K562 (cell line): ENCODE data around the gene LHPP. TPM values are rescaled to one million over a fixed set of nuclear protein-coding genes. Genes with fewer than 3 reads are reported as not detected.
A peak's percentile ranks its signal among the peaks of the same experiment; 100 is the strongest.

Source experiments
- ATAC-seq: fragments of 200-7000 bp; cut with Tn5 transposase; 3 replicates; pipeline ENCODE4 v1.9.1; 2020; ENCODE audit warnings: moderate library complexity
- BruUV-seq: library from RNA; stranded (reverse); fragments of 400-500 nt; replicated peaks from 2 replicates; lab custom pipeline; 2021; lab: Mats Ljungman, UMichigan
- CTCF ChIA-PET: fragments of 300-600 bp; formaldehyde crosslinking; extraction: SDS; loops from one replicate; lab custom pipeline; 2021; ENCODE audit warnings: low intra/inter-chr PET ratio; lab: Yijun Ruan, JAX
- POLR2A ChIA-PET: fragments of 300-600, 350-650 bp; sonication (Branson Sonifier 250); formaldehyde crosslinking; extraction: SDS; loops from one replicate; lab custom pipeline; 2021; ENCODE audit warnings: antibody characterized with exemption, inconsistent platforms; lab: Yijun Ruan, JAX
- DNase-seq, 4 experiments: peaks; one replicate each; pipeline versions ENCODE4 v3.0.0 to v3.0.0-alpha.2; 2011 to 2018; ENCODE audit warnings: low spot score in 3 of 4, mixed read lengths in 3 of 4; ENCODE audit errors: extremely low read depth in 1 of 4
- FAIRE-seq: peaks from 2 replicates; lab custom pipeline; 2011; peaks lifted over from hg19 to GRCh38; lab: Jason Lieb, UNC
- H2AFZ ChIP-seq: 2 replicates; pipeline ENCODE4 v1.6.0; 2011; ENCODE audit warnings: low read depth, low read length, control low read depth, inconsistent platforms
- H3K27ac ChIP-seq: fragments of 200-600 bp; 3 replicates; pipeline ENCODE4 v1.8.0; 2011; ENCODE audit warnings: low read depth, mild to moderate bottlenecking, control low read depth, inconsistent platforms, low read length, moderate library complexity, mixed read lengths; ENCODE audit errors: extremely low read depth
- H3K27me3 ChIP-seq, 2 experiments: fragments of 300-600 bp in 1 of 2; 2 replicates in 1 of 2; 3 replicates in 1 of 2; pipeline versions ENCODE4 v1.6.0 to v1.8.0; 2011; ENCODE audit warnings: inconsistent platforms in 2 of 2, low read length in 2 of 2, mild to moderate bottlenecking in 1 of 2, mixed read lengths in 1 of 2, moderate library complexity in 1 of 2; ENCODE audit not compliant: control insufficient read depth in 2 of 2, insufficient read depth in 2 of 2
- H3K36me3 ChIP-seq: fragments of 300-600 bp; 3 replicates; pipeline ENCODE4 v1.8.0; 2011; ENCODE audit warnings: mild to moderate bottlenecking, low read length, inconsistent platforms; ENCODE audit not compliant: control insufficient read depth, insufficient read depth
- H3K4me1 ChIP-seq, 2 experiments: fragments of 200-600 bp in 1 of 2; replicated peaks in 1 of 2; 2 replicates in 1 of 2; 3 replicates in 1 of 2; pipeline versions ENCODE4 v1.5.1 to v1.8.0; 2011; ENCODE audit warnings: inconsistent platforms in 2 of 2, low read length in 2 of 2, mild to moderate bottlenecking in 1 of 2, mixed read lengths in 1 of 2, moderate library complexity in 1 of 2; ENCODE audit not compliant: control insufficient read depth in 2 of 2, insufficient read depth in 2 of 2
- H3K4me2 ChIP-seq: 2 replicates; pipeline ENCODE4 v1.6.1; 2011; ENCODE audit warnings: low read length, control low read depth, inconsistent platforms, mixed read lengths; ENCODE audit not compliant: insufficient read depth
- H3K4me3 ChIP-seq: fragments of 200-600 bp; sonication (generic), shearing (Covaris generic); 2 replicates; pipeline ENCODE4 v1.5.1; 2016; ENCODE audit warnings: control low read depth, inconsistent platforms
- H3K79me2 ChIP-seq: fragments of 200-600 bp; 3 replicates; pipeline ENCODE4 v1.8.0; 2011; ENCODE audit warnings: low read length, inconsistent platforms; ENCODE audit not compliant: control insufficient read depth, insufficient read depth
- H3K9ac ChIP-seq, 2 experiments: 2 replicates each; pipeline versions ENCODE4 v1.6.0 to v1.6.1; 2011; ENCODE audit warnings: low read depth in 2 of 2, low read length in 2 of 2, control low read depth in 1 of 2, inconsistent platforms in 1 of 2, mild to moderate bottlenecking in 1 of 2, mixed read lengths in 1 of 2; ENCODE audit not compliant: insufficient read depth in 1 of 2
- H3K9me1 ChIP-seq: one replicate; pipeline ENCODE4 v1.6.0; 2011; ENCODE audit warnings: inconsistent platforms, mild to moderate bottlenecking, low read length, moderate library complexity; ENCODE audit not compliant: control insufficient read depth, insufficient read depth
- H3K9me3 ChIP-seq: replicated peaks from 2 replicates; pipeline ENCODE4 v1.5.1; 2011; ENCODE audit warnings: low read depth, low read length, inconsistent platforms; ENCODE audit not compliant: control insufficient read depth, insufficient read depth
- H4K20me1 ChIP-seq: replicated peaks from 2 replicates; pipeline ENCODE4 v1.6.1; 2011; ENCODE audit warnings: low read length, inconsistent platforms, mixed read lengths; ENCODE audit not compliant: control insufficient read depth, insufficient read depth
- EHMT2 ChIP-seq: fragments of 450-650 bp; IDR thresholded peaks from 2 replicates; pipeline ENCODE4 v1.6.1; 2018; ENCODE audit warnings: antibody characterized with exemption
- HDAC8 ChIP-seq: fragments of 450-650 bp; IDR thresholded peaks from 2 replicates; pipeline ENCODE4 v1.6.1; 2016; ENCODE audit warnings: mild to moderate bottlenecking, missing genetic modification characterization, moderate library complexity, missing compliant biosample characterization
- MITF ChIP-seq: IDR thresholded peaks from 2 replicates; pipeline ENCODE4 v1.6.1; 2014; ENCODE audit warnings: antibody characterized with exemption
- NCOA1 ChIP-seq: fragments of 450-650 bp; IDR thresholded peaks from 2 replicates; pipeline ENCODE4 v1.6.1; 2016; ENCODE audit warnings: low read depth
- PTBP1 ChIP-seq: fragments of 200-400 bp; formaldehyde crosslinking; IDR thresholded peaks from 2 replicates; pipeline ENCODE4 v1.6.1; 2017; ENCODE audit warnings: low read depth, low read length
- ZNF197 ChIP-seq: fragments of 200-800 bp; sonication (Bioruptor generic); IDR thresholded peaks from 2 replicates; pipeline ENCODE4 v1.6.1; 2016; ENCODE audit warnings: low read depth, missing genetic modification characterization, missing compliant biosample characterization
- WGBS: fragments of 100-300 bp; shearing (Covaris generic); methylation state at CpG from one replicate; pipeline ENCODE4 v1.1.6; 2016; ENCODE audit warnings: low coverage, mixed read lengths; ENCODE audit not compliant: insufficient coverage; ENCODE audit errors: missing lambda C conversion rate; 5-methylcytosine and 5-hydroxymethylcytosine counted together
- in situ Hi-C: fragments of 300-500 bp; cut with MboI; formaldehyde crosslinking; loops from 4 replicates; pipeline ENCODE4 v1.15.0; 2018; ENCODE audit warnings: inconsistent platforms, mixed read lengths
- intact Hi-C: fragments of 100-400 bp; cut with micrococcal nuclease; formaldehyde crosslinking; loops from 2 replicates; pipeline ENCODE4 v1.14.2; 2022
- polyA plus RNA-seq, 8 experiments: library from polyadenylated mRNA; depleted of rRNA in 4 of 8; stranded (reverse) in 5 of 8; unstranded in 3 of 8; fragments of >200 nt; fragmentation: Nextera tagmentation in 2 of 8; fragmentation: Illumina TruSeq in 1 of 8; extraction: Ambion mirVana in 2 of 8; extraction: Trizol in 1 of 8; gene quantifications; 2 replicates each; pipeline versions ENCODE4 v1.2.1 to v1.2.3, GENCODE V29; 2011 to 2014; ENCODE audit warnings: inconsistent platforms in 1 of 8, missing spikeins in 1 of 8
- total RNA-seq, 7 experiments: library from RNA; depleted of rRNA in 6 of 7; stranded (reverse); fragments of >200 nt in 6 of 7; fragmentation: Illumina TruSeq in 2 of 7; extraction: Trizol in 2 of 7; gene quantifications; 2 replicates each; pipeline versions ENCODE4 v1.2.1 to v1.2.3, GENCODE V29; 2011 to 2021; ENCODE audit warnings: low replicate concordance in 1 of 7

Gene LHPP
- total and polyA plus RNA-seq, 9 of the 15 experiments (the other 6 are each of a cell fraction or from before 2014, with no cell fraction given), result 0.34 to 7.4 (median 3.0) TPM

DNA sequence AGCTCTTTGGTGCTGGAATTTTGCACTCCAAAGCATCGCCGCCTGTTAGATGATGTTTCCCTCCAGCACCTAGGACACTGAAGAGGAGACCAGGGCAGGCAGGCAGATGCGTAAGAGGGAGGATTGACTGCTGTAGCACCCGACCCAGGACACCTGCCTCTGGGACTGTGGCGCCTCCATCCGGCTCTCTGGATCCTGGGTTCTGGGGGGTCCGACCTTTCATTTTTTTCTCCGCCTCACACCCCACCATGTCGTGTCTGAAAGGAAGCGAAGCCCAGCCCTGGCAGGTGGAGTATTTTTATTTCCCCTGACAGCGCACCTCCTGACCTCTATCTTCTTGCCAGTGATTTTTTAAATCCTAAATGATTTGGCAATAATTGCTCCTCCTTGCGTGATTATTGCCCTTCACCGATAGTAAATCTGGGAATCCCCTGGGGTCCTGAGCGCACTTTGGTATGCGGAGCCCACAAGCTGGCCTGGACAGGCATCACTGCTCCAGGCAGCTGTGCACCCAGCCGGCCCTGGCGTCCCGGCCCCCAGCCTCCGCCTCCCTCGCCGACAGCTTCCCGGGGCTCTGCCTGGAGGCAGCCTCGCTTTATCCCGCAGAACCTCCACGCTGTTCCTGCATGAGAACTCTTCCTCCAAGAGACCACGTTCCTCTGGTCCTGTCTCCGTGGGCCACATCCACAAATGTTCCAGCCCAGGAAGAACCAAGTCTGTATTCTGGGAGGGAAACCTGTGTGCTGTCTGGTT is 48.4 kb downstream of the LHPP start:
- Histone ChIP-seq H3K36me3 (no peaks in the 10 kb centered on the region), H3K9me3 (no peaks in the 10 kb centered on the region), H3K4me2 (0 out of 2 replicates have a peak overlapping the region, but pooled peaks have one; percentile 46), H2AFZ (0 out of 2 replicates have a peak overlapping the region, but pooled peaks have one; percentile 32), H3K27me3 (no peaks in the 10 kb centered on the region), H3K4me3 (no peak overlapping the region), H3K27ac (no peak overlapping the region), H4K20me1 (no peaks in the 10 kb centered on the region; the same call in 1 of the 2 replicates), H3K79me2 (no peaks in the 10 kb centered on the region), H3K9me1 (no peaks in the 10 kb centered on the region), H3K9ac (0 out of 4 replicates have a peak overlapping the region, but pooled peaks of 1 of the 2 experiments have one; percentile 2), H3K4me1 (peaks cover 0 to 9% of the 10 kb centered on the region in 2 experiments; a peak in 2 of 5 replicates)
- POLR2A ChIA-PET, result interaction anchor here (0.7 kb wide), 1 partner anchor 81 kb away, joined by 3 read pairs; no protein-coding TSS in a partner anchor
- intact Hi-C loops (no loop called here), in situ Hi-C loops (loop anchor here (25.0 kb wide), 1 partner anchor 498 kb away; no protein-coding TSS in a partner anchor)
- no peak for TF ChIP-seq NCOA1
- TF ChIP-seq EHMT2, result no peak
- TF ChIP-seq HDAC8 (tag), result no peak
- no peak for TF ChIP-seq PTBP1
- no peak for TF ChIP-seq ZNF197 (CRISPR knock-in tag)
- no peak for TF ChIP-seq MITF
- 48% methylated on average over 15 of the region's 27 CpGs for WGBS
- no TSS peak for BruUV-seq
- no peak for FAIRE-seq
- no peak for DNase-seq
- no peak for ATAC-seq
- CTCF ChIA-PET, result no interaction called here
